Activated CD4-positive, alpha-beta T cell treated with anti-CD3 and anti-CD28 coated beads for 36 hours (primary cell): Measurements from ENCODE around the gene EPC1. TPM values are rescaled to one million over a fixed set of nuclear protein-coding genes. Genes with fewer than 3 reads are reported as not detected.
"Not testable (repeated sequence)": the region's sequence is repeated elsewhere in the genome, so short reads cannot be mapped to it uniquely, and the experiment has no call there.

Source experiments
- ATAC-seq: fragments of 200-7000 bp; cut with Tn5 transposase; one replicate; pipeline ENCODE4 v1.10.0; 2021; ENCODE audit warnings: mild to moderate bottlenecking, moderate library complexity
- CTCF ChIA-PET: fragments of 350-600 bp; sonication (Branson Sonifier 250); formaldehyde crosslinking; loops from one replicate; lab custom pipeline; 2021; ENCODE audit warnings: antibody characterized with exemption; lab: Charles Lee
- POLR2A ChIA-PET: fragments of 350-600 bp; sonication (Branson Sonifier 250); formaldehyde crosslinking; loops from one replicate; lab custom pipeline; 2021; ENCODE audit warnings: antibody characterized with exemption, inconsistent platforms; lab: Charles Lee
- DNase-seq: peaks from one replicate; pipeline ENCODE4 v3.0.0-alpha.2; 2020
- H3K27ac Mint-ChIP-seq: one replicate; pipeline ENCODE4 v1.8.0; 2021; ENCODE audit warnings: mixed read lengths
- H3K27me3 Mint-ChIP-seq: one replicate; pipeline ENCODE4 v1.8.0; 2021; ENCODE audit warnings: mixed read lengths
- H3K36me3 Mint-ChIP-seq: one replicate; pipeline ENCODE4 v1.8.0; 2021; ENCODE audit warnings: low read depth, mixed read lengths
- H3K4me1 Mint-ChIP-seq: one replicate; pipeline ENCODE4 v1.8.0; 2021; ENCODE audit warnings: mixed read lengths
- H3K4me3 Mint-ChIP-seq: one replicate; pipeline ENCODE4 v1.8.0; 2021; ENCODE audit warnings: mild to moderate bottlenecking, moderate library complexity, mixed read lengths
- H3K9me3 Mint-ChIP-seq: one replicate; pipeline ENCODE4 v1.8.0; 2021; ENCODE audit warnings: low read depth, mixed read lengths
- intact Hi-C, 2 experiments: fragments of 100-400 bp; cut with DNase I in 1 of 2; cut with micrococcal nuclease in 1 of 2; formaldehyde crosslinking; loops; one replicate each; pipeline versions ENCODE4 v1.14.2 to v1.15.1; 2022 to 2024; cut with DNase I, micrococcal nuclease
- total RNA-seq, 2 experiments: library from RNA; stranded (reverse); gene quantifications; one replicate each; pipeline ENCODE4 v1.2.3, GENCODE V29; 2021

Gene EPC1
- total RNA-seq, 2 experiments from 2014 or later, result 28.8 to 31.0 TPM

GRCh38 chr10:32219156-32219555 lies 127.8 kb downstream of the EPC1 start:
- H3K9me3 Mint-ChIP-seq, result peaks cover 22% of the 10 kb centered on the region
- H3K4me1 Mint-ChIP-seq, H3K27me3 Mint-ChIP-seq, DNase-seq, H3K27ac Mint-ChIP-seq, CTCF ChIA-PET, H3K4me3 Mint-ChIP-seq, ATAC-seq, H3K36me3 Mint-ChIP-seq, POLR2A ChIA-PET, intact Hi-C loops: not testable (repeated sequence)

- ATAC-seq, H3K27ac Mint-ChIP-seq, H3K4me1 Mint-ChIP-seq, H3K27me3 Mint-ChIP-seq, H3K36me3 Mint-ChIP-seq, DNase-seq, CTCF ChIA-PET, intact Hi-C loops, POLR2A ChIA-PET, H3K4me3 Mint-ChIP-seq: not testable (repeated sequence)
- H3K9me3 Mint-ChIP-seq, result peaks cover 22% of the 10 kb centered on the region
Measured at GRCh38 chr10:32218206-32219044, 128.5 kb downstream of the EPC1 start.

Other genes with a start within 250 kb of the EPC1 start
- 1 to 10 TPM; 9.0 TPM for gene CCDC7, start 99.0 kb upstream of the EPC1 start, total RNA-seq